Kidney (tissue), 14 donors: ENCODE data around the gene DRD4. TPM values are rescaled to one million over a fixed set of nuclear protein-coding genes. Genes with fewer than 3 reads are reported as not detected.

Source experiments
- DNase-seq, 5 donors: peaks; one replicate each; pipeline ENCODE4 v3.0.0-alpha.2; 2013 to 2020
- FAIRE-seq: peaks from 2 replicates; lab custom pipeline; 2012; peaks lifted over from hg19 to GRCh38; lab: Jason Lieb, UNC
- H3K27ac ChIP-seq, 2 donors: one replicate each; pipeline ENCODE4 v1.7.0; 2013; ENCODE audit warnings: low read depth in 2 of 2, low read length in 2 of 2, inconsistent platforms in 1 of 2
- H3K27me3 ChIP-seq: one replicate; pipeline ENCODE4 v1.7.1; 2013; ENCODE audit warnings: low read length, inconsistent platforms; ENCODE audit not compliant: control insufficient read depth, insufficient read depth
- H3K36me3 ChIP-seq, 3 donors: one replicate each; pipeline versions ENCODE4 v1.7.0 to v1.7.1; 2013; ENCODE audit warnings: low read length in 3 of 3, control low read depth in 1 of 3, inconsistent platforms in 1 of 3; ENCODE audit not compliant: insufficient read depth in 3 of 3, control insufficient read depth in 2 of 3
- H3K4me1 ChIP-seq, 3 donors: one replicate each; pipeline versions ENCODE4 v1.7.0 to v1.7.1; 2013; ENCODE audit warnings: low read length in 3 of 3, inconsistent platforms in 1 of 3, low read depth in 1 of 3; ENCODE audit not compliant: control insufficient read depth in 2 of 3, insufficient read depth in 2 of 3
- H3K4me3 ChIP-seq, 3 donors: one replicate each; pipeline versions ENCODE4 v1.7.0 to v1.8.1; 2013; ENCODE audit warnings: low read length in 3 of 3, control low read depth in 1 of 3, inconsistent platforms in 1 of 3
- H3K9ac ChIP-seq, 3 donors: one replicate each; pipeline versions ENCODE4 v1.7.0 to v1.7.1; 2013; ENCODE audit warnings: low read length in 3 of 3, control low read depth in 1 of 3, inconsistent platforms in 1 of 3
- H3K9me3 ChIP-seq, 3 donors: one replicate each; pipeline versions ENCODE4 v1.7.0 to v1.7.1; 2013; ENCODE audit warnings: low read length in 3 of 3, control low read depth in 1 of 3, inconsistent platforms in 1 of 3; ENCODE audit not compliant: control insufficient read depth in 2 of 3, insufficient read depth in 1 of 3
- intact Hi-C: fragments of 100-400 bp; cut with DNase I; formaldehyde crosslinking; loops from one replicate; pipeline ENCODE4 v1.11.1; 2022
- polyA plus RNA-seq: library from polyadenylated mRNA; stranded (reverse); fragments of 350-450 nt; fragmentation: Illumina TruSeq; extraction: RNeasy Lipid Tissue Mini Kit (QIAGEN cat#74804); gene quantifications from one replicate; pipeline ENCODE4 v1.2.3, GENCODE V29; 2014; ENCODE audit warnings: low read depth, low replicate concordance; ENCODE audit not compliant: insufficient read depth
- total RNA-seq: library from RNA; stranded (reverse); fragmentation: NEBNext Ultra II Directional; extraction: Animal tissue kit (Norgen Biotek cat#: 25700); gene quantifications from one replicate; pipeline ENCODE4 v1.2.1, GENCODE V29; 2021
- TF ChIP-seq, protein P1 (sequence below): IDR thresholded peaks from 3 replicates; pipeline ENCODE4 v1.5.1; 2012; ENCODE audit warnings: mild to moderate bottlenecking, moderate library complexity, borderline replicate concordance; ENCODE audit not compliant: insufficient read depth; ENCODE audit errors: extremely low read depth
- donor health status: control.
- donor health status: control.
- donor health status: control.
- donor health status: control.
- donor health status: control.
- donor health status: DM: yes; HTN: yes; CAD: no.
- donor health status: Normal renal cell carcinoma (clear cell type).

DRD4 gene
- total and polyA plus RNA-seq, 2 donors from 2014 or later = 0.47 to 1.1 TPM

GRCh38 chr11:598005-598680 is 38.9 kb upstream of the DRD4 start:
- intact Hi-C loops = no loop called here
- TF ChIP-seq, protein P1, sequence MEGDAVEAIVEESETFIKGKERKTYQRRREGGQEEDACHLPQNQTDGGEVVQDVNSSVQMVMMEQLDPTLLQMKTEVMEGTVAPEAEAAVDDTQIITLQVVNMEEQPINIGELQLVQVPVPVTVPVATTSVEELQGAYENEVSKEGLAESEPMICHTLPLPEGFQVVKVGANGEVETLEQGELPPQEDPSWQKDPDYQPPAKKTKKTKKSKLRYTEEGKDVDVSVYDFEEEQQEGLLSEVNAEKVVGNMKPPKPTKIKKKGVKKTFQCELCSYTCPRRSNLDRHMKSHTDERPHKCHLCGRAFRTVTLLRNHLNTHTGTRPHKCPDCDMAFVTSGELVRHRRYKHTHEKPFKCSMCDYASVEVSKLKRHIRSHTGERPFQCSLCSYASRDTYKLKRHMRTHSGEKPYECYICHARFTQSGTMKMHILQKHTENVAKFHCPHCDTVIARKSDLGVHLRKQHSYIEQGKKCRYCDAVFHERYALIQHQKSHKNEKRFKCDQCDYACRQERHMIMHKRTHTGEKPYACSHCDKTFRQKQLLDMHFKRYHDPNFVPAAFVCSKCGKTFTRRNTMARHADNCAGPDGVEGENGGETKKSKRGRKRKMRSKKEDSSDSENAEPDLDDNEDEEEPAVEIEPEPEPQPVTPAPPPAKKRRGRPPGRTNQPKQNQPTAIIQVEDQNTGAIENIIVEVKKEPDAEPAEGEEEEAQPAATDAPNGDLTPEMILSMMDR = no peak
- FAIRE-seq = no peak
- Histone ChIP-seq H3K4me3 (no peak overlapping the region), H3K27me3 (no peaks in the 10 kb centered on the region), H3K4me1 (no peaks in the 10 kb centered on the region), H3K36me3 (peaks cover 0 to 37% (median 17%) of the 10 kb centered on the region in 3 donors), H3K27ac (no peak overlapping the region), H3K9ac (no peak overlapping the region), H3K9me3 (no peaks in the 10 kb centered on the region)
- peak in 1 of 5 donors; percentile 33 for DNase-seq

GRCh38 chr11:601573-602245 is 35.4 kb upstream of the DRD4 start:
- H3K4me3 ChIP-seq = no peak overlapping the region
- no peak for FAIRE-seq
- H3K27ac ChIP-seq = no peak overlapping the region
- TF ChIP-seq, protein P1 = no peak
- intact Hi-C loops = no loop called here
- no peaks in the 10 kb centered on the region for H3K4me1 ChIP-seq
- no peaks in the 10 kb centered on the region for H3K27me3 ChIP-seq
- H3K9me3 ChIP-seq = no peaks in the 10 kb centered on the region
- DNase-seq = no peak
- H3K9ac ChIP-seq = no peak overlapping the region
- H3K36me3 ChIP-seq = peaks cover 2 to 44% (median 24%) of the 10 kb centered on the region in 3 donors

GRCh38 chr11:603154-603553 is 33.9 kb upstream of the DRD4 start:
- H3K4me1 ChIP-seq = peaks cover 0 to 2% (median 0%) of the 10 kb centered on the region in 3 donors
- H3K27ac ChIP-seq = no peak overlapping the region
- peaks cover 2 to 51% (median 25%) of the 10 kb centered on the region in 3 donors for H3K36me3 ChIP-seq
- H3K27me3 ChIP-seq = no peaks in the 10 kb centered on the region
- TF ChIP-seq, protein P1 = no peak
- intact Hi-C loops = no loop called here
- no peak for DNase-seq
- no peak overlapping the region for H3K4me3 ChIP-seq
- H3K9ac ChIP-seq = no peak overlapping the region
- no peak for FAIRE-seq
- H3K9me3 ChIP-seq = no peaks in the 10 kb centered on the region
